Astrocyte of the spinal cord (primary cell): Measurements from ENCODE around the gene MYORG.
A peak's percentile ranks its signal among the peaks of the same experiment; 100 is the strongest.
"Not testable (repeated sequence)": the region's sequence is repeated elsewhere in the genome, so short reads cannot be mapped to it uniquely, and the experiment has no call there.

Experiments
- DNase-seq: peaks from one replicate; pipeline ENCODE4 v3.0.0; 2011; ENCODE audit warnings: low read depth, low spot score
- H3K4me3 ChIP-seq: 2 replicates; pipeline ENCODE4 v1.5.1; 2011; ENCODE audit warnings: low read depth, mild to moderate bottlenecking, low read length, moderate library complexity
- CTCF ChIP-seq: IDR thresholded peaks from 2 replicates; pipeline ENCODE4 v1.5.1; 2012; ENCODE audit warnings: low read depth, mild to moderate bottlenecking, low read length, inconsistent platforms
- in situ Hi-C: cut with HindIII; loops from 2 replicates; pipeline ENCODE4 v1.10.0; 2017; ENCODE audit warnings: low sequenced_read_pairs

Gene MYORG

GRCh38 chr9:34343090-34343489 lies 33.6 kb downstream of the MYORG start:
- DNase-seq: peak; percentile 9
- H3K4me3 ChIP-seq: no peak overlapping the region
- TF ChIP-seq CTCF: no peak
- in situ Hi-C loops: no loop called here

- H3K4me3 ChIP-seq: no peak overlapping the region
- no peak for TF ChIP-seq CTCF
- DNase-seq: no peak
- in situ Hi-C loops: no loop called here
These were observed 34.9 kb downstream of the MYORG start for GRCh38 chr9:34341659-34342295.

GRCh38 chr9:34338665-34339385 lies 37.9 kb downstream of the MYORG start:
- in situ Hi-C loops: no loop called here
- no peak for DNase-seq
- no peak for TF ChIP-seq CTCF
- H3K4me3 ChIP-seq: no peak overlapping the region

- DNase-seq, H3K4me3 ChIP-seq, in situ Hi-C loops: not testable (repeated sequence)
These were observed 38.6 kb downstream of the MYORG start for GRCh38 chr9:34338079-34338478.

GRCh38 chr9:34337403-34337802 lies 39.3 kb downstream of the MYORG start:
- peak; percentile 36 for TF ChIP-seq CTCF

GRCh38 chr9:34335376-34335775 lies 41.3 kb downstream of the MYORG start:
- in situ Hi-C loops: no loop called here
- TF ChIP-seq CTCF: no peak
- DNase-seq: no peak
- H3K4me3 ChIP-seq: no peak overlapping the region

More at GRCh38 chr9:34337403-34337802, 39.3 kb downstream of the MYORG start:
- peak; percentile 12 for DNase-seq
- in situ Hi-C loops: no loop called here
- no peak overlapping the region for H3K4me3 ChIP-seq

- no peak for DNase-seq
- in situ Hi-C loops: no loop called here
- TF ChIP-seq CTCF: no peak
- no peak overlapping the region for H3K4me3 ChIP-seq
These were observed 41.8 kb downstream of the MYORG start for GRCh38 chr9:34334916-34335315.
